Medulla oblongata (tissue), 1 donor: ENCODE data around the gene TERB1.

ENCODE experiments used
- DNase-seq: peaks from one replicate; pipeline ENCODE4 v3.0.0-alpha.2; 2015; ENCODE audit errors: extremely low spot score

Gene TERB1

GRCh38 chr16:66746682-66747081, 54.7 kb downstream of the TERB1 start:
- peak; percentile 47 for DNase-seq

- DNase-seq = no peak
Measured at GRCh38 chr16:66746048-66746447, 55.3 kb downstream of the TERB1 start.

GRCh38 chr16:66741950-66742808, 59.2 kb downstream of the TERB1 start:
- peak; percentile 54 for DNase-seq

GRCh38 chr16:66741169-66741900, 60.0 kb downstream of the TERB1 start:
- peak; percentile 98 for DNase-seq

- DNase-seq = no peak
Measured at GRCh38 chr16:66740533-66740932, 60.9 kb downstream of the TERB1 start.

GRCh38 chr16:66740010-66740409, 61.4 kb downstream of the TERB1 start:
- DNase-seq = peak; percentile 67

- no peak for DNase-seq
Measured at GRCh38 chr16:66735891-66736290, 65.5 kb downstream of the TERB1 start.

GRCh38 chr16:66731101-66731500, 70.3 kb downstream of the TERB1 start:
- DNase-seq = no peak

- DNase-seq = no peak
Measured at GRCh38 chr16:66728804-66729203, 72.6 kb downstream of the TERB1 start.

- DNase-seq = peak; percentile 86
Measured at GRCh38 chr16:66728117-66728787, 73.1 kb downstream of the TERB1 start.

- no peak for DNase-seq
Measured at GRCh38 chr16:66720766-66721165, 80.6 kb downstream of the TERB1 start.

GRCh38 chr16:66719246-66719645, 82.1 kb downstream of the TERB1 start:
- no peak for DNase-seq

GRCh38 chr16:66717776-66718175, 83.6 kb downstream of the TERB1 start:
- DNase-seq = no peak

GRCh38 chr16:66717112-66717675, 84.2 kb downstream of the TERB1 start:
- peak; percentile 72 for DNase-seq

GRCh38 chr16:66714654-66715307, 86.6 kb downstream of the TERB1 start:
- DNase-seq = no peak

GRCh38 chr16:66714062-66714461, 87.3 kb downstream of the TERB1 start:
- DNase-seq = no peak

- DNase-seq = no peak
Measured at GRCh38 chr16:66713076-66713475, 88.3 kb downstream of the TERB1 start.

- no peak for DNase-seq
Measured at GRCh38 chr16:66712512-66712911, 88.9 kb downstream of the TERB1 start.

- no peak for DNase-seq
Measured at GRCh38 chr16:66711581-66711980, 89.8 kb downstream of the TERB1 start.

- DNase-seq = peak; percentile 50
Measured at GRCh38 chr16:66706506-66706880, 94.9 kb downstream of the TERB1 start.

GRCh38 chr16:66705790-66706505, 95.4 kb downstream of the TERB1 start:
- DNase-seq = peak; percentile 76
